OCI-LY3 (cell line): ENCODE data around the gene AUTS2.

ENCODE experiments used
- H2AFZ ChIP-seq: fragments of 200-600, 300-600 bp; shearing (Covaris generic); 2 replicates; pipeline ENCODE4 v1.6.0; 2014; ENCODE audit warnings: antibody characterized with exemption, low read depth, low read length
- H3K27ac ChIP-seq: fragments of 200-600, 300-600 bp; sonication (generic); 2 replicates; pipeline ENCODE4 v1.5.1; 2014; ENCODE audit warnings: mild to moderate bottlenecking, low read length, moderate library complexity, mixed read lengths
- H3K27me3 ChIP-seq: fragments of 200-600, 300-600 bp; sonication (generic); 2 replicates; pipeline ENCODE4 v1.6.1; 2014; ENCODE audit warnings: low read depth, low read length, mixed read lengths
- H3K36me3 ChIP-seq: fragments of 200-600, 300-600 bp; sonication (generic); replicated peaks from 2 replicates; pipeline ENCODE3; 2014; ENCODE audit warnings: low read depth, low read length, mixed read lengths
- H3K4me1 ChIP-seq: fragments of 300-600, 200-600 bp; sonication (generic); 2 replicates; pipeline ENCODE4 v1.6.1; 2014; ENCODE audit warnings: low read length, mixed read lengths
- H3K4me2 ChIP-seq: fragments of 200-600, 300-600 bp; sonication (generic); 2 replicates; pipeline ENCODE4 v1.6.1; 2014; ENCODE audit warnings: low read length, mixed read lengths
- H3K4me3 ChIP-seq: fragments of 300-600, 200-600 bp; sonication (generic); 2 replicates; pipeline ENCODE4 v1.5.1; 2014; ENCODE audit warnings: antibody characterized with exemption, mild to moderate bottlenecking, low read length, moderate library complexity
- H3K79me2 ChIP-seq: fragments of 300-600, 200-600 bp; shearing (Covaris generic); 2 replicates; pipeline ENCODE4 v1.6.1; 2014; ENCODE audit warnings: mild to moderate bottlenecking, low read length, mixed read lengths
- H3K9ac ChIP-seq: fragments of 300-600, 200-600 bp; shearing (Covaris generic); 2 replicates; pipeline ENCODE4 v1.6.0; 2014; ENCODE audit warnings: mild to moderate bottlenecking, low read length, moderate library complexity
- H3K9me3 ChIP-seq: fragments of 200-600, 300-600 bp; shearing (Covaris generic); 2 replicates; pipeline ENCODE4 v1.6.1; 2014; ENCODE audit warnings: low read length, mixed read lengths; ENCODE audit not compliant: insufficient read depth
- H4K20me1 ChIP-seq: fragments of 200-600, 300-600 bp; sonication (generic); 2 replicates; pipeline ENCODE4 v1.6.1; 2016; ENCODE audit warnings: low read length, mixed read lengths; ENCODE audit not compliant: insufficient read depth
- EZH2phosphoT487 ChIP-seq: fragments of 200-600 bp; shearing (Covaris generic); IDR thresholded peaks from 2 replicates; pipeline ENCODE4 v1.6.1; 2018; ENCODE audit warnings: antibody characterized with exemption, mixed run types, low read depth
- TF ChIP-seq, protein P1 (sequence below): fragments of 200-600, 300-600 bp; sonication (generic); IDR thresholded peaks from 2 replicates; pipeline ENCODE4 v1.5.1; 2014; ENCODE audit warnings: antibody characterized with exemption, low read length, low read depth

The AUTS2 gene

GRCh38 chr7:70098905-70099672, 500.8 kb downstream of the AUTS2 start:
- no peak overlapping the region for H3K9ac ChIP-seq
- H4K20me1 ChIP-seq: no peaks in the 10 kb centered on the region
- no peaks in the 10 kb centered on the region for H3K9me3 ChIP-seq
- no peaks in the 10 kb centered on the region for H3K4me1 ChIP-seq
- no peak overlapping the region for H2AFZ ChIP-seq
- H3K27ac ChIP-seq: no peak overlapping the region
- no peak overlapping the region for H3K4me2 ChIP-seq
- H3K27me3 ChIP-seq: no peaks in the 10 kb centered on the region
- H3K36me3 ChIP-seq: no peaks in the 10 kb centered on the region
- H3K4me3 ChIP-seq: no peak overlapping the region
- H3K79me2 ChIP-seq: no peaks in the 10 kb centered on the region
- TF ChIP-seq, protein P1, sequence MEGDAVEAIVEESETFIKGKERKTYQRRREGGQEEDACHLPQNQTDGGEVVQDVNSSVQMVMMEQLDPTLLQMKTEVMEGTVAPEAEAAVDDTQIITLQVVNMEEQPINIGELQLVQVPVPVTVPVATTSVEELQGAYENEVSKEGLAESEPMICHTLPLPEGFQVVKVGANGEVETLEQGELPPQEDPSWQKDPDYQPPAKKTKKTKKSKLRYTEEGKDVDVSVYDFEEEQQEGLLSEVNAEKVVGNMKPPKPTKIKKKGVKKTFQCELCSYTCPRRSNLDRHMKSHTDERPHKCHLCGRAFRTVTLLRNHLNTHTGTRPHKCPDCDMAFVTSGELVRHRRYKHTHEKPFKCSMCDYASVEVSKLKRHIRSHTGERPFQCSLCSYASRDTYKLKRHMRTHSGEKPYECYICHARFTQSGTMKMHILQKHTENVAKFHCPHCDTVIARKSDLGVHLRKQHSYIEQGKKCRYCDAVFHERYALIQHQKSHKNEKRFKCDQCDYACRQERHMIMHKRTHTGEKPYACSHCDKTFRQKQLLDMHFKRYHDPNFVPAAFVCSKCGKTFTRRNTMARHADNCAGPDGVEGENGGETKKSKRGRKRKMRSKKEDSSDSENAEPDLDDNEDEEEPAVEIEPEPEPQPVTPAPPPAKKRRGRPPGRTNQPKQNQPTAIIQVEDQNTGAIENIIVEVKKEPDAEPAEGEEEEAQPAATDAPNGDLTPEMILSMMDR: no peak
- no peak for TF ChIP-seq EZH2phosphoT487

- H3K27ac ChIP-seq: no peak overlapping the region
- no peaks in the 10 kb centered on the region for H4K20me1 ChIP-seq
- no peaks in the 10 kb centered on the region for H3K79me2 ChIP-seq
- no peak overlapping the region for H3K4me3 ChIP-seq
- H3K9ac ChIP-seq: no peak overlapping the region
- no peaks in the 10 kb centered on the region for H3K9me3 ChIP-seq
- TF ChIP-seq, protein P1: no peak
- no peak for TF ChIP-seq EZH2phosphoT487
- no peaks in the 10 kb centered on the region for H3K27me3 ChIP-seq
- no peaks in the 10 kb centered on the region for H3K36me3 ChIP-seq
- no peak overlapping the region for H2AFZ ChIP-seq
- no peaks in the 10 kb centered on the region for H3K4me1 ChIP-seq
- no peak overlapping the region for H3K4me2 ChIP-seq
Observed at GRCh38 chr7:70104243-70104642, 506.0 kb downstream of the AUTS2 start.

- no peaks in the 10 kb centered on the region for H3K9me3 ChIP-seq
- H3K4me3 ChIP-seq: no peak overlapping the region
Observed at GRCh38 chr7:70113078-70113477, 514.8 kb downstream of the AUTS2 start.

GRCh38 chr7:70113536-70113935, 515.3 kb downstream of the AUTS2 start:
- Histone ChIP-seq H3K4me2 (no peak overlapping the region), H4K20me1 (no peaks in the 10 kb centered on the region), H3K9ac (no peak overlapping the region), H3K27me3 (no peaks in the 10 kb centered on the region), H3K4me1 (no peaks in the 10 kb centered on the region), H3K4me3 (no peak overlapping the region), H3K36me3 (no peaks in the 10 kb centered on the region), H3K79me2 (no peaks in the 10 kb centered on the region), H2AFZ (no peak overlapping the region), H3K9me3 (no peaks in the 10 kb centered on the region), H3K27ac (no peak overlapping the region)
- TF ChIP-seq, protein P1: no peak
- no peak for TF ChIP-seq EZH2phosphoT487

More at GRCh38 chr7:70113078-70113477, 514.8 kb downstream of the AUTS2 start:
- H3K9ac ChIP-seq: no peak overlapping the region
- H2AFZ ChIP-seq: no peak overlapping the region
- H3K79me2 ChIP-seq: no peaks in the 10 kb centered on the region
- no peaks in the 10 kb centered on the region for H3K4me1 ChIP-seq
- no peak overlapping the region for H3K27ac ChIP-seq
- H3K36me3 ChIP-seq: no peaks in the 10 kb centered on the region
- H3K27me3 ChIP-seq: no peaks in the 10 kb centered on the region
- TF ChIP-seq EZH2phosphoT487: no peak
- TF ChIP-seq, protein P1: no peak
- no peak overlapping the region for H3K4me2 ChIP-seq
- no peaks in the 10 kb centered on the region for H4K20me1 ChIP-seq
